Naive thymus-derived CD8-positive, alpha-beta T cell (primary cell): ENCODE measurements around the gene BFSP1. TPM values are rescaled to one million over a fixed set of nuclear protein-coding genes. Genes with fewer than 3 reads are reported as not detected.
A peak's percentile ranks its signal among the peaks of the same experiment; 100 is the strongest.

Source experiments
- ATAC-seq, 2 donors: fragments of 150-1000 bp; cut with Tn5 transposase in 1 of 2; sonication (Bioruptor Pico), chemical (Tn5 transposase) in 1 of 2; 1 replicate in 1 of 2; 2 replicates in 1 of 2; pipeline ENCODE4 v1.10.0; 2021; ENCODE audit warnings: mild to moderate bottlenecking in 2 of 2, moderate library complexity in 2 of 2
- POLR2A ChIA-PET: fragments of 350-600 bp; sonication (Branson Sonifier 250); formaldehyde crosslinking; loops from one replicate; lab custom pipeline; 2021; ENCODE audit warnings: antibody characterized with exemption; lab: Charles Lee
- DNase-seq, 10 donors: peaks; one replicate each; pipeline versions ENCODE4 v3.0.0 to v3.0.0-alpha.2; 2020 to 2022
- H3K27ac Mint-ChIP-seq, 10 donors: one replicate each; pipeline ENCODE4 v1.8.0; 2020 to 2022; ENCODE audit warnings: mild to moderate bottlenecking in 10 of 10, mixed read lengths in 10 of 10, moderate library complexity in 4 of 10, inconsistent platforms in 1 of 10
- H3K27me3 Mint-ChIP-seq, 5 donors: one replicate each; pipeline ENCODE4 v1.8.0; 2021 to 2022; ENCODE audit warnings: mixed read lengths in 5 of 5
- H3K36me3 Mint-ChIP-seq, 3 donors: one replicate each; pipeline ENCODE4 v1.8.0; 2020 to 2022; ENCODE audit warnings: mixed read lengths in 3 of 3, mild to moderate bottlenecking in 2 of 3, inconsistent platforms in 1 of 3
- H3K4me1 Mint-ChIP-seq, 4 donors: one replicate each; pipeline ENCODE4 v1.8.0; 2021 to 2022; ENCODE audit warnings: mixed read lengths in 4 of 4
- H3K4me3 Mint-ChIP-seq, 10 donors: one replicate each; pipeline ENCODE4 v1.8.0; 2020 to 2022; ENCODE audit warnings: mild to moderate bottlenecking in 10 of 10, mixed read lengths in 10 of 10, moderate library complexity in 6 of 10, inconsistent platforms in 1 of 10
- H3K9me3 Mint-ChIP-seq, 9 donors: one replicate each; pipeline ENCODE4 v1.8.0; 2020 to 2022; ENCODE audit warnings: mixed read lengths in 9 of 9, mild to moderate bottlenecking in 3 of 9, inconsistent platforms in 1 of 9, moderate library complexity in 1 of 9
- polyA plus RNA-seq, 3 donors: library from polyadenylated mRNA; unstranded; fragments of 300-500 nt; fragmentation: Illumina TruSeq; gene quantifications; one replicate each; pipeline ENCODE4 v1.2.3, GENCODE V29; 2021
- total RNA-seq, 8 experiments: library from RNA in 2 of 8; stranded (reverse) in 2 of 8; gene quantifications; one replicate each; pipeline ENCODE4 v1.2.3 and lab custom pipeline; 2021 to 2026

Gene BFSP1
- total RNA-seq (not detected), polyA plus RNA-seq (1 to 10 TPM in 1 of 3 donors, not detected in 2; 1.8 TPM), total RNA-seq (lab: John Stamatoyannopoulos, UW) (0 to 0.43 (median 0) reads per million in 6 experiments)

DNA sequence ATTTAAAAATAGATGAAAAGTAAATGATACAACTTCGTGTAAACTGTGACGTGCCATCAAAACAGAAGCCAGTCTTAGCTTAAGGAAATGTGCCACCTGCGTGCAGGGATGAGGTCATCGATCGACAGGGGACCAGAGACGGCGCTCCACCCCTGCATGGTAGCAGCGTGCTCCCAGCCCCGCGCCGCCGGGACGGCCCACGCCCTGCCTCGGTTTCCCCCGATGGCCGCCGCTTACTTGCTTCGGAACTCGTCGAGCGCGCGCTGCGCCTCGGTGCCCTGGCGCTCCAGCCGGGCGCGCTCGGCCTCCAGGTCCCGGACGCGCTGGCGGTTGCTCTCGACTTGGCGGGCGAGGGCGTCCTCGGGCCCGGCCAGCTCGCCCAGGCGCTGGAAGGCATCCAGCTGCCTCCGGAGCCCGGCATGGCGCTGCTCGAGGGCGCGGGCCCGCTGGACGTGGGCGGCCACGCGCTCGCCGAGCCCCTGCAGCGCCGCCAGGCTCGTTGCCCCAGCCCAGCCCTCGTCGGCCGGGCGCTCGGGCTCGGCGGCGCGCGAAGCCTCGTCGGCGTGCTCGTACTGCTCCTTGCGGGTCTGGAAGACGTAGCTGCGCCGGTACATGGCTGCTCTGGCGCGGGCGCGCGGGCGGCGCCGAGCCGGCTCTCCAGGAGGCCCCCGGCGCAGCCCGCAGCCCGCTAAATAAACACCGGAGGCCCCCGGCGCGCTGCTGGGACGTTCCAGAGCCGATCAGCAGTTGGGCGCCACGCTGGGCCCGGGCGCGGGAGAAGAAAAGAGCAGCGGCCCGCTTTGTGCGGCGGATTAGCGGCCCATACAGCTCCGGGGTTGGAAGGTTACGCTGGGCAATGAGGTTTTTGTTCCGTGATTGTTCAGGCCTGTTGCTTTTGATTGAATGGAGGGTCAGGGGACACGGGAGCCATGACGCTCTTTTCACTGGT, at the start of gene BFSP1:
Gene BFSP1, minus strand, starts transcription at position 664 of the 949 bp plus-strand sequence. Its CDS starts 50 bp downstream, at position 614.
- ATAC-seq: peak; percentile 42 to 75
- peak within 1 kb of the TSS in 3 of 10 donors; percentile 24 to 74 (median 53) for H3K27ac Mint-ChIP-seq

DNA sequence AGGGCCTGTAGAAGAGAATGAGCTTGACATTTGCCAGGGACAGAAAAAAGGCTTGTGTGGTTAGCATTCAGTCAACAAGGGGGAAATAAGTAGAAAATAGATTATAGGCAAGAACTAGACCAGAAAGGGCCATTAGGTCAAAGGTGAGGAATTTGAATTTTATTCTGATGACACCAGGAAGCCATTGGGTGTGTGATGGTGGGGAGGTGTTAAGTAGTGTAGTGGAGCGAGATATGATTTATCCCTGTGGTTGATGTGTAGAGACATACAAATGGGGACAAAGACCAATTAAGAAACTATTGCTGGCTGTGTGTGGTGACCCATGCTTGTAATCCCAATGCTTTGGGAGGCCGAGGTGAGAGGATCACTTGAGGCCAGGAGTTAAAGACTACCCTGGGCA, 49.7 kb upstream of the BFSP1 start:
- no peaks in the 10 kb centered on the region for H3K9me3 Mint-ChIP-seq
- H3K36me3 Mint-ChIP-seq: peaks cover 0 to 20% (median 2%) of the 10 kb centered on the region in 3 donors
- no peak for ATAC-seq
- no peaks in the 10 kb centered on the region for H3K27me3 Mint-ChIP-seq
- peaks cover 19 to 40% (median 29%) of the 10 kb centered on the region in 4 donors for H3K4me1 Mint-ChIP-seq
- H3K27ac Mint-ChIP-seq: peak overlapping the region in 2 of 10 donors; percentile 10 to 32
- POLR2A ChIA-PET: no interaction called here
- H3K4me3 Mint-ChIP-seq: peak overlapping the region in 1 of 10 donors; percentile 2
- DNase-seq: no peak

More for the DNA sequence above, at the start of gene BFSP1:
- POLR2A ChIA-PET: no interaction called here
- DNase-seq: peak in 6 of 10 donors; percentile 2 to 26 (median 18)
- Mint-ChIP-seq H3K9me3 (no peaks in the 10 kb centered on the region), H3K27me3 (peaks cover 9 to 31% (median 15%) of the 10 kb centered on the region in 5 donors), H3K4me1 (peaks cover 0 to 17% (median 5%) of the 10 kb centered on the region in 4 donors), H3K4me3 (peak within 1 kb of the TSS; percentile 62 to 88 (median 82)), H3K36me3 (no peaks in the 10 kb centered on the region)

DNA sequence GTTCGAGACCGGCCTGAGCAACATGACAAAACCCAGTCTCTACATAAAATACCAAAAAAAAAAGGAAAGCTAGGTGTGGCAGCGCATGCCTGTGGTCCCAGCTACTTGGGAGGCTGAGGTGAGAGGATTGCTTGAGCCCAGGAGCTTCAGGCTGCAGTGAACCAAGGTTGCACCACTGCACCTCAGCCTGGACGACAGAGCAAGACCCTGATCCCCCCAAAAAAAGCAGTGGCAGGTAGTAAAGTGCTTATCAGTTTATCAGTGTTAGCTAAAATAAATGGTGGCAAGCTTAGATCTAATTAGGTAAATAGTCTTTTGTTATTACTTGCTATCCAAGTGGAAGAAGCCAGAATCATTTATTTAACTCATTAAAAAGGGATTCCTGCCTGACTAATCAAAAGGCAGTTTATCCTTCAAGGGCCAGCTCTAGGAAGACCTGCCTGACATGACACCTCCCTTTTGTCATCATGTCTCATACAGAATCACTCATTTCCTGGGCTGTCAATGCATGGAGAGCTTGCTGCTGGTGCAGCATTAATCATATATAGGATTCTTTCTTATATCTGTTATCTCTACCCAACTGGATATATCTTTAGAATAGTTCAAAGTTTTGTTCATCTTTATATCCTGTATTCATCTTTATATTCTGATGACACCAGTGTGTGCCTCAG, 48.3 kb upstream of the BFSP1 start:
- ATAC-seq (no peak), DNase-seq (no peak)
- Mint-ChIP-seq H3K4me3 (no peak overlapping the region), H3K36me3 (peaks cover 0 to 19% (median 2%) of the 10 kb centered on the region in 3 donors), H3K27ac (peak overlapping the region in 1 of 10 donors; percentile 58), H3K9me3 (no peaks in the 10 kb centered on the region), H3K27me3 (no peaks in the 10 kb centered on the region), H3K4me1 (peaks cover 18 to 37% (median 28%) of the 10 kb centered on the region in 4 donors)
- POLR2A ChIA-PET: interaction anchor here (1.0 kb wide), 1 partner anchor 31 kb away, joined by 3 read pairs; no protein-coding TSS in a partner anchor

DNA sequence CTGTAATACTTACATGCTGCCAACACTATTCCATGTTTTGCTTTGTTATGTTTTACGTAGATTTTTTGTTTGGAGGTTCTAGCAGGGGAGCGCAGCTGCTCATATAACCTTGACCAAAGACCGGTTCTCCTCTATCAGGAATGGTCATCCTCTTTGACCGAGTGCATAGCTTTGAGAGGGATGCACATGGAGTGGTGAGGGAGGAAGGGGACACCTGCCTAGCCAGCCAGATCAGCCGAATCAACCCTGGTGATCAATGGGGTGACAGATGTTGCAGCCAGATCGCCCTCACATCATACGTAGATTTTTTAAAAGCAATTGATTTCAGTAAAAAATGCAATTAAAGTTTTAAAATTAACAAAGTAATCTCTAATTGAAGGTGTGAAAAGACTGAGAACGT, 45.0 kb upstream of the BFSP1 start:
- ATAC-seq (no peak), DNase-seq (no peak)
- H3K4me3 Mint-ChIP-seq: no peak overlapping the region
- peaks cover 25 to 48% (median 47%) of the 10 kb centered on the region in 4 donors for H3K4me1 Mint-ChIP-seq
- H3K27ac Mint-ChIP-seq: no peak overlapping the region
- peaks cover 0 to 19% (median 3%) of the 10 kb centered on the region in 3 donors for H3K36me3 Mint-ChIP-seq
- no peaks in the 10 kb centered on the region for H3K27me3 Mint-ChIP-seq
- POLR2A ChIA-PET: no interaction called here
- no peaks in the 10 kb centered on the region for H3K9me3 Mint-ChIP-seq

DNA sequence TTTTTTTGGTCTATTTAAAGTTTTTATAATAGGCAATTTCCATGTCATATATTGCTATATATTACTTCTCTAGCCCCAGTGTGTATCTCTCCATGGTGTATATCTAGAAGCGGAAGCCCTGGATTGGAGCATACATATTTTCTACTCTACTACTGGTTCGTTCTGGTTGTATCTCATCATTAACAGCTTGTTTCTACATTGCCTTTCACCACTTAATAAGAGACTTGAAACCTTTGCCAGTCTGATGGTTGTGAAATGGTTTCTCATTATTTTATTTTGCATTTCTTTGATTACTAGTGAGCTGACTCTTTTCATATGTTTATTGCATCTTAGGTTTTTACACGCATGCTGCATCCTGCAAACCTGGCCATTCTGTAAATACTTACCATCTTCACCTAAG, 42.3 kb upstream of the BFSP1 start:
- Mint-ChIP-seq H3K4me3 (no peak overlapping the region), H3K27ac (no peak overlapping the region), H3K4me1 (peaks cover 22 to 41% (median 37%) of the 10 kb centered on the region in 4 donors), H3K27me3 (no peaks in the 10 kb centered on the region), H3K9me3 (no peaks in the 10 kb centered on the region), H3K36me3 (peaks cover 0 to 13% (median 2%) of the 10 kb centered on the region in 3 donors)
- ATAC-seq (no peak), DNase-seq (no peak)
- POLR2A ChIA-PET: no interaction called here

DNA sequence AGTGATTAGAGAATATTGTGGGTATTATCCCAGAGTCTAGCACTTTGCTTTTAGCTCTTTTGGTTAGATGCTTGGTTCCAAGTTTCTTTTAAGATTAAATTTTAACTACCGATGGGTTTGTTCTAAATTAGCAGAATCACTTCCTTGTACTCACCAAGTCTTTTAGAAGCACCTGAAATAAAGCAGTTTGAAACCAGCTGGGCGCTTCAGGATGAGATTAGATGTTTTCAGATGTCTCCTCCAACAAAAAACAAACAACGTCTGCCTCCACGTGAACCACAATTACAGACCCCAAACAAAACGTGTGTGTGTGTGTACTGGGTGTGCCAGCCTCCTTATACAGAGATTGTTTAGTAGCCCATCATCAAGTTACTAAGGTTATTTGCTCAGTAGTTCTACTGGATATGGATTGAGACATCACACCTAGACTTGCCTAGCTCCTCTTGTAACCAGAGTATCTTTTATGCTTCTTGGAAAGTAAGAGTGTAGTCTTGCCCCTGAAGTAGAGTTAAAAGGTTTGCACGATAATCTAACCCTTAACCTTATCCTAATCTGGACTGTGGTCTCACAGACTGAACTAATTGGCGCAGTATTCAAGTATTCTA, 41.0 kb upstream of the BFSP1 start:
- H3K4me3 Mint-ChIP-seq: peak overlapping the region in 8 of 10 donors; percentile 11 to 96 (median 39)

DNA sequence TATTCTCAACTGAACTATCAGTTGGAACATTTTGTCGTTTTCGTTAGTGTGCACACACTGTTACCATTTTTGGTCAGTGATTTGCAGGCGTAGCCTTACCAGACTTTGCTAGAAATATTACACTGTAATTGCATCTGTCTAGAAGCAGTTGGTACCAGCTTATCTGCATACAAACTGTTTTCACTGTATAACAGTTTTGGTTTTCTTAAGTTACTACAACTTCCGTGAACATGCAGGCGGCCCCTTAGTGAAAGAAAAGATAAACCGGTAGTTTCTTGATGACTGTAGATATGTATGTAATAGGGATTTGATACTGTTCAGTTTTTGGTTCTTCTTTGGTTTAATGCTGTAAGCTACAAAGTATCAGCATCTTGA, 40.0 kb upstream of the BFSP1 start:
- H3K27ac Mint-ChIP-seq: peak overlapping the region in 9 of 10 donors; percentile 75 to 98 (median 91)
- peaks cover 0 to 2% (median 0%) of the 10 kb centered on the region in 9 donors for H3K9me3 Mint-ChIP-seq
- ATAC-seq (no peak), DNase-seq (peak in 3 of 10 donors; percentile 14 to 21 (median 19))
- H3K4me3 Mint-ChIP-seq: peak overlapping the region; percentile 91 to 97 (median 94)
- peaks cover 22 to 39% (median 38%) of the 10 kb centered on the region in 4 donors for H3K4me1 Mint-ChIP-seq
- H3K27me3 Mint-ChIP-seq: peaks cover 0 to 6% (median 0%) of the 10 kb centered on the region in 5 donors
- peaks cover 0 to 8% (median 2%) of the 10 kb centered on the region in 3 donors for H3K36me3 Mint-ChIP-seq
- POLR2A ChIA-PET: interaction anchor here (0.7 to 2.2 kb wide), 7 partner anchors 40 to 842 kb away, joined by 3 to 19 read pairs (median 5); partner anchors contain the start of genes KAT14, PET117 and RRBP1

More for the DNA sequence above, 41.0 kb upstream of the BFSP1 start:
- Mint-ChIP-seq H3K27ac (peak overlapping the region in 1 of 10 donors; percentile 63), H3K27me3 (peaks cover 0 to 6% (median 0%) of the 10 kb centered on the region in 5 donors), H3K36me3 (peaks cover 0 to 13% (median 2%) of the 10 kb centered on the region in 3 donors), H3K4me1 (peaks cover 22 to 41% (median 38%) of the 10 kb centered on the region in 4 donors), H3K9me3 (no peaks in the 10 kb centered on the region)
- POLR2A ChIA-PET: interaction anchor here (0.6 kb wide), 1 partner anchor 13 kb away, joined by 5 read pairs; no protein-coding TSS in a partner anchor
- no peak for DNase-seq
- ATAC-seq: no peak

DNA sequence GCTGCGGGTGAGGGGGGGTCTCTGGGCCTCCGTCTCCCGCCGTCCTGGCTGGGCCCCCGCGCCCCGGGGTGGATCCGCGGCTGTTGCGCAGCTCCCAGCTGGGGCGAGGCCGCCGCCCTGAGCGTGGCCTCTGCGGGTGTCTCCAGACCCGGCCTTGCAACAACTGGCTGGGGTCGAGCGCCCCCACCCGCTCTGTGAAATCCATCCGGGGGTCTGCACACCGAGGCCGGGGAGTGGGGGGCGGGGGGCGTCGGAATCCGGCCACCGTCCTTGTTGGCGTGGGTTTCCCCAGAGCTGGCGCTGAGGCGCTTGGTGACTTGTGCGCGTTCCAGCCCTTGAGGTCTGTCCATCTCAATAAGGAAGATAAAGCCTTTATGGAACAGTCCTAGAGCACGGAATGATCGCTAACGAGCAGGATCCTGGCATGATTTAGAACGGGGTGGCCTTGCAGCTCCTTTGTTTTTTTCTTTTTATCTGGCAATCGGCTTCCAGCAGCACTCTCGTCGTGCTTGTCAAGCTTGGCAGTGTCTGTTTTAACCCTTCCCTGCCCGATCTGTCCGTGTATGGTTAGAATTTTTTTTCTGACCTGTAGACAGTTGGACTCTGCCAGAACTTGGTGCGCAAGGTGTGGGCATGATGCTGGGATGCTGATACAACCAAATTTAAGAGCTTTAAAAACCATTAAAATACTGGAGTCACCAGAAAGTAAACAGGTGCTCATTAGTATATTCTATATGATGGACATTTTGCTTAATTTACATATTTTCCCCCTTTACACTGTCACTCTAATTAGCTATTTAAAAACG, 39.4 kb upstream of the BFSP1 start:
- DNase-seq (peak in 5 of 10 donors; percentile 3 to 40 (median 10)), ATAC-seq (peak; percentile 36 to 40)
- peak overlapping the region; percentile 75 to 98 (median 91) for H3K27ac Mint-ChIP-seq
- POLR2A ChIA-PET: interaction anchor here (0.7 to 2.2 kb wide), 9 partner anchors 40 to 1223 kb away, joined by 3 to 19 read pairs (median 4); partner anchors contain the start of genes KAT14, PET117 and RRBP1
- H3K27me3 Mint-ChIP-seq: peaks cover 0 to 6% (median 0%) of the 10 kb centered on the region in 5 donors
- peaks cover 0 to 3% (median 0%) of the 10 kb centered on the region in 9 donors for H3K9me3 Mint-ChIP-seq
- H3K36me3 Mint-ChIP-seq: peaks cover 0 to 3% (median 2%) of the 10 kb centered on the region in 3 donors
- peaks cover 19 to 37% (median 34%) of the 10 kb centered on the region in 4 donors for H3K4me1 Mint-ChIP-seq
- H3K4me3 Mint-ChIP-seq: peak overlapping the region; percentile 91 to 97 (median 94)

DNA sequence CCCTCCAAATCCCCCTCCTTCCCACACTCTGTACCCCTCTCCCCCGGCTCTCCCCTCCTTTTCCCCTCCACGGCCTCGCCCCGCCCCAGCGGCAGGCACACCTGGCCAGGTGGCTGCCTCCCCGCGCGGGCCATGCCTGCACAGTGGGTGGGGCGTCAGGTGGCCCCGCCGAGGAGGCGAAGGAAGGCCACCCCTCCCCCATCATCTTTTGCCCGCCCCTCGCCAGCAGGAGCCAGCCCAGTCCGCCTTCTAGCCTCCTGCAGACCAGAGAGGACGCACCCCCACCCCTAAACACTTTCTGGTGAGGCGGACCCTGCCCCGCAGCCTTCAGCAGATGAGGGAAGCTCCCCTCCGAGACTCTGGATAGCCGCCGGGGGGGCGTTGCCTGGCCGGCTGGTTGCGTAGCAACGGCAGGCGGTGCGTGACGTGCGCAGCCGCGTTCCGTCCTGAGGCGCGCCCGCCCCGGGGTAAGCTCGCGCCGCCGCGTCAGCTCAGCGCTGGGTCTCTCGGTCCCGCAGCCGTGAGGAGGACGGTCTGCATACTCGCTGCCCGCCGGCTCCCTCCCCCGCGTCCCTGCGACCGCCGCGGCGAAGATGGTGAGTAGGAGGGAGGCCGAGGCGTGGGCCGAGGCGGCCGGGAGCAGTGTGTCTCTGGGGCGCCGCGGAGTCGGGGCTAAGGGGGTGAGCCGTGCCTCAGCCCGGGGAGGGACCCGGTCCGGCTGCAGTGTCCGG, 38.6 kb upstream of the BFSP1 start, which contains the start of gene DSTN:
Gene DSTN, plus strand, starts transcription at position 460 of the 731 bp plus-strand sequence. Its CDS starts 134 bp downstream, at position 594.
- peak; percentile 88 for ATAC-seq
- Mint-ChIP-seq H3K36me3 (peaks cover 0 to 3% (median 2%) of the 10 kb centered on the region in 3 donors), H3K9me3 (peaks cover 0 to 3% (median 0%) of the 10 kb centered on the region in 9 donors), H3K27ac (peak within 1 kb of the TSS; percentile 75 to 98 (median 94)), H3K4me1 (peaks cover 19 to 37% (median 33%) of the 10 kb centered on the region in 4 donors), H3K27me3 (peaks cover 0 to 9% (median 0%) of the 10 kb centered on the region in 5 donors), H3K4me3 (peak within 1 kb of the TSS; percentile 91 to 98 (median 94))
- DNase-seq: peak; percentile 82 to 93 (median 87)
- POLR2A ChIA-PET: interaction anchor here (0.9 to 2.2 kb wide), 5 partner anchors 41 to 1224 kb away, joined by 4 to 19 read pairs (median 7); partner anchors contain the start of gene RRBP1

DNA sequence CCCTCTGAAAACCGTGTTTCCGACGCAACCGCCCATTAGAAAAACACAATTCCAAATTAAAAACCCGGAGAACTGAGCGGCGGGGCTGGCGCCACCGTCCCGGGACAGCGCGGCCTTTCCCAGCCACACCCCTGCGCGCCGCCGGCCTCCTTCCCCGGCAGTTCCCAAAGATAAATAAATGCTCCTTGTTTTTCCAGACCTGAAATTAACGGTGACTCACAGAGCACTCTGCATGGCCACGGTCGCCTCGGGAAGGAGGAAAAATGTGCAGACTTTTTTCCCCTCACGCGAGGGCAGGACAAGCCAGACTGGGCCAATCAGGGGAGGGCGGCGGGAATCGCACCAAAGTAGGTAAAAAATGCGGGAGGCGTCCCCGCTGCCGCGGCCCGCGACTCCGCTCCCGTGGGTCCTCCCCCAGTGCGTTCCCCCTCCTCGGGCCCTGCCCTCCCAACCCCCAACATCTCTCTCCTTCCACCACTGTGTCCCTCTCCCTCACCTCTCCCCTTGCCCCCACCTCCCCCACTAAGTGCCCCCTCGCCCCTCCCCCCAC, 37.9 kb upstream of the BFSP1 start:
- Mint-ChIP-seq H3K4me3 (peak overlapping the region; percentile 28 to 98 (median 62)), H3K36me3 (peaks cover 0 to 2% (median 0%) of the 10 kb centered on the region in 3 donors), H3K27me3 (peaks cover 0 to 9% (median 0%) of the 10 kb centered on the region in 5 donors), H3K27ac (peak overlapping the region in 5 of 10 donors; percentile 7 to 98 (median 69)), H3K4me1 (peaks cover 19 to 37% (median 33%) of the 10 kb centered on the region in 4 donors), H3K9me3 (peaks cover 0 to 3% (median 0%) of the 10 kb centered on the region in 9 donors)
- POLR2A ChIA-PET: interaction anchor here (2.1 to 2.2 kb wide), 2 partner anchors 42 to 113 kb away, joined by 15 to 19 read pairs; partner anchors contain the start of gene RRBP1
- DNase-seq (peak in 4 of 10 donors; percentile 2 to 29 (median 10)), ATAC-seq (no peak)
